GM19238 (cell line): ENCODE measurements around the gene TH.

ENCODE experiments used
- DNase-seq: peaks from one replicate; pipeline ENCODE4 v3.0.0; 2011; ENCODE audit warnings: low spot score; ENCODE audit not compliant: insufficient read length

Gene TH

GRCh38 chr11:2159536-2160413 lies 11.8 kb downstream of the TH start:
- DNase-seq = no peak

DNA sequence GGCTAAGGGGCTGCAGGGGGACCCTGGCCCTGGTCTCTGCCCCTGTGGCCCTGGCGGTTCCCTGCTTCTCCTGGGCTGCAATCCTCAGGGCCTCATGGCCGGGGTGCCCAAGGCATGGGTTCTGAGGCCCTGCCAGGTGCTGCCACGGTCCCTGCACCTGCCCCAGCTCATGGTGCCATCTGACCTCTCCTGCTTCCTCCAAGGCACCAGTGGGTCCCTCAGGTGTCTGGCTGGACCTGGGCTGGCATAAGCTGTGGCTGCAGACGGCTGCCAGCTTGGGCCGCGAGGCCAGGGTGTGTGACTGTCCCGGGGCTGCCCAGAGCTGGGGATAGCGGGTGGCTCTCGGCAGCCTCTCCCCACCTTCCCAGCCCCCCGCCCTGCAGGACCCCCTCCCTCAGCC lies 12.6 kb downstream of the TH start:
- no peak for DNase-seq

DNA sequence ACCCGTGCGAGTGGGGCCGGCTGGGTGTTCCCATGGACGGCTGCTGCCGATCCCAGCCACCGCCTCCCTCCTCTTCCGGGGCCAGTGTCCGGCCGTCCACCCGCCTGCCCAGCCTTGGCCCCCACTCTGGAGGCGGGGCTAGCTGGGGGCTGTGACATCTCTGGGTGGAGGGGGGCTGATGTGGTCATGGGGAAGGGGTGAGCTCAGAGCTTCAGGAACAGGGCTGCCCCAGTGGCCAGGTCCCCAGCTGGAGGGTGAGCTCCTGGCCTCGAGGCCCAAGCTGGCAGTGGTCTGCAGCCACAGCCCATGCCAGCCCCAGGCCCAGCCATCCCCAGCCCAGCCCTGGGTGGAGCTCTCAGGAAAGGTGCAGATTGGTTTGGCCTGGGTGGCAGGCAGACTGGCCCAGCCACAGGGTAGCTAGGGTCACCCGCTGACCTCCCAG lies 13.3 kb downstream of the TH start:
- no peak for DNase-seq

GRCh38 chr11:2157294-2158040 lies 14.1 kb downstream of the TH start:
- no peak for DNase-seq

DNA sequence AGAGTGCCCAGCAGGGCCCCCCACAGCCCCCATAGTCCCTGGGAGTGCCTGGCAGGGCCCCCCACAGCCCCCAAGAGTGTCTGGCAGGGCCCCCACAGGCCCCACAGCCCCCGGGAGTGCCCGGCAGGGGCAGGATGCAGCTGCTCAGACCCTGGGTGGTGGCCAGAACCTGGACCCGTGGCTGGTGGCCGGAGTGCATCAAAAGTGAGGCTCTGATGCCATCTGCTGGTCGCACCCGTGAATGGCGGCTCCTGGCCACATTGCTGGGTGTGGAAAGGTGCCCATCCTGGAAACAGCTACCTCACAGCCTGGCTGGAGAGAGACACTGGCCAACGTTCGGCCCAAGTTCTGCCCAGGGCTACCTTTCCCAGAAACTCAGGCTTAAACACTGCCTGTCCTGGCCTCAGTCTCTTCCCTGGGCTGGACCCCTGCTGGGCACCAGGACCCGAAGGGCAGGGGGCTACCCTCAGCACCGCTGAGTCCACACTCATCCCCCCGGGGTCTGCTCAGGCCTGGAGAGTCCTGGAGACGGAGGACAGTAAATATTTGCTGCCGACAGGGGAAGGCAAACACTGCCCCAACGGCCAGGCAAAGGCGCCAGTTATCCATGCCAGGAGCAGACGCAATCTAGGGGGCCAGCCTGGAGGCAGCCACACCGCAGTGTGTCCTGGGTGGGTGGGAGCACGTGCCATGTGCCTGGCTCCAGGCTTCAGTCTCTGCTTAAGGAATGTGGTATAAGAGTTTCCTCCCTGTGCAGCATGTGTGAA lies 15.0 kb downstream of the TH start:
- DNase-seq = peak; percentile 67

GRCh38 chr11:2155511-2155910 lies 16.1 kb downstream of the TH start:
- no peak for DNase-seq

- DNase-seq = no peak
Observed at GRCh38 chr11:2154889-2155288, 16.7 kb downstream of the TH start.

GRCh38 chr11:2154195-2154585 lies 17.4 kb downstream of the TH start:
- no peak for DNase-seq

DNA sequence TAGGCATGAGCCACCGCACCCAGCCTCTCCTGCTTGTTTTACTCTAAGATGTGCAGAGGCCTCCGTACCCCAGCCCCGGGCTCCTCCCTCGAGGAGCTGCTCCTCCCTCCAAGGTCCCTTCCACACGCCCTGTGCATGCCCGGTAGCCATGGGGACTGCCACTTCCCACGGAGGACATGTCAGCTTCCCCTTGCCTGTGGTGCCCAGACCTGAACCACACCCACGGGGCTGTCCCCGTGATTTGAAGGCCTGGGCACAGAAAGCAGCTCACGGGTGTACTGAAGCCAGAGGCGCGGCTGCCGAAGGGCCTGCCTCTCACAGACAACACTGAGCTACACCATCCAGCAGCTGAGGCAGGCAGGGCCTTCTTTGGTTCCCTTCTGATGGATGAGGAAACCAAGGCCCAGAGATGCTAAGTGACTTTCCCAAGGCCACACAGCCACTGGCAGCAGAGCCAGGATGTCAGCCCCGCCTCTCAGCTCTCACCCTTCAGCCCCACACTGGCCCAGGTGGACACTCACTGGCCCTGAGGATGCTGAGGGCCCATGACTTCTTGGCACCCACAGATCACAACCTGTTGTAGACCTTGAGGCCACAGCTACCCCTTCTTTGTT lies 17.9 kb downstream of the TH start:
- DNase-seq = no peak

- DNase-seq = peak; percentile 85
Observed at GRCh38 chr11:2151500-2152257, 19.9 kb downstream of the TH start.

GRCh38 chr11:2149864-2150847 lies 21.5 kb downstream of the TH start:
- no peak for DNase-seq

DNA sequence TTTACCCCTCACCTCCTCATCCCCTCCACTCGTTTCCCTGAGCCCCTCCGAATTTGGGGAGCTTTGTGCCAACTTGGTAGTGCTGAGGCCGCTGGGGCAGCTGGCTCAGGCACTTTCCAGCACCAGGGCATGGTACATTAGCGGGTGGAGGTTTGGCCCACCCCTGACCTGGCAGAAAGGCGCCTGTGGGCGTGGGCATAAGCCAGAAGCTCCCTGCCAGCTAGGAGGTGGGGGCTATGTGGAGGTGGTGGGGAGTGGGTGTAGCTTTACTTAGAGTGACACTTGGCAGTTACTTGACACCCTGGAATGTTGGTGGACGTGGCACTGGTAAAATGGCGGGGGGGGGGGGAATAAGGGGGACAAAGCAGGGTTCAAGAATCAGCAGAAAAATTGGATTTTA lies 22.2 kb downstream of the TH start:
- DNase-seq = no peak

GRCh38 chr11:2148595-2148994 lies 23.0 kb downstream of the TH start:
- no peak for DNase-seq

- no peak for DNase-seq
Observed at GRCh38 chr11:2147391-2147790, 24.2 kb downstream of the TH start.

- no peak for DNase-seq
Observed at GRCh38 chr11:2146051-2146450, 25.6 kb downstream of the TH start.

- DNase-seq = no peak
Observed at GRCh38 chr11:2144544-2145248, 26.9 kb downstream of the TH start.

DNA sequence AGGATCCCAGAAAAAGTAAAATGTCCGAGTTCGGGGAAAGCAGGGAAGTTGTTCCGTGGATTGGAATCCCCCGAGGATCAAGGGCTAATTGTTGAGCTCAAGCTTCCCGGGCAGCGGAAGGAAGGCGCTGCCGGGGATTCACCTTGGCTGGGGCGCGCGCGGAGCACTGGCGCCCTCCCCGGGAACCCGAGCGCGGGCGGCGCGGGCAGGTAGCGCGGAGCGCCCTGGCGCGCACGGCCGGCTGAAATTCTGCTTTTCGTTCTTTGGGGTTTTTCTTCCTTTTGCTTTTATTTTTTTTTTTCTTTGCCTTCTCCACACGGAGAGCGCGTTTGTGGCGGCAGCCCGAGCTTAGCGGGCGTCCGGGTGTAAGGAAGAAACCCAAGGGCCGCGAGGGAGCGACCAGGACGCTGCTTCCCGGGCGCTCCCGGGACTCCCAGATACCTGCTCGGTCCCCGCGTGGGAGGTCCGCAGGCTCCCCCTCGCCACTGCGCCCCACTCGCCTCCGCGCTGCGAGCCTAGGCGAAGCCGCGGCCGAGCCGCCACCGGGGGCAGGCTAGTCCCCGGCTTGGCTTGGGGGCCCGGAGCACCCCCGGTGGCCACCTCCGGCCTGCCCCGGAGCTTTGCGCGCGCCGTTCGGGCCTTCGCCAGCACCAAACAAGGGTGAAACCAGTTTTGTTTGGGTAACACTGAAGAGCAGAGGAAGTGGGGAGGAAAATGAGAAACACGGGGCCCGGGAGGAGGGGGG lies 27.6 kb downstream of the TH start:
- no peak for DNase-seq

GRCh38 chr11:2143477-2143798 lies 28.2 kb downstream of the TH start:
- DNase-seq = no peak
